Stomach (tissue), 4 donors: ENCODE data around the gene PAK6.

Experiments
- EP300 ChIP-seq: sonication (generic); formaldehyde crosslinking; IDR thresholded peaks from one replicate; pipeline ENCODE4 v1.6.1; 2017; ENCODE audit warnings: antibody characterized with exemption
- POLR2A ChIP-seq, 4 donors: fragments of 450-650 bp; IDR thresholded peaks; one replicate each; pipeline ENCODE4 v1.6.1; 2016; ENCODE audit warnings: antibody characterized with exemption in 4 of 4, control low read depth in 2 of 4, mild to moderate bottlenecking in 1 of 4, moderate library complexity in 1 of 4
- POLR2AphosphoS5 ChIP-seq, 3 donors: sonication (generic); formaldehyde crosslinking; IDR thresholded peaks; one replicate each; pipeline ENCODE4 v1.6.1; 2016; ENCODE audit warnings: antibody characterized with exemption in 3 of 3
- TF ChIP-seq, protein P1 (sequence below), 7 experiments: fragments of 450-650 bp in 4 of 7; fragments of 200-600 bp in 3 of 7; sonication (generic) in 3 of 7; IDR thresholded peaks; one replicate each; pipeline ENCODE4 v1.5.1; 2016 to 2019; ENCODE audit warnings: antibody characterized with exemption in 7 of 7, control low read depth in 2 of 7, mild to moderate bottlenecking in 1 of 7

DNA sequence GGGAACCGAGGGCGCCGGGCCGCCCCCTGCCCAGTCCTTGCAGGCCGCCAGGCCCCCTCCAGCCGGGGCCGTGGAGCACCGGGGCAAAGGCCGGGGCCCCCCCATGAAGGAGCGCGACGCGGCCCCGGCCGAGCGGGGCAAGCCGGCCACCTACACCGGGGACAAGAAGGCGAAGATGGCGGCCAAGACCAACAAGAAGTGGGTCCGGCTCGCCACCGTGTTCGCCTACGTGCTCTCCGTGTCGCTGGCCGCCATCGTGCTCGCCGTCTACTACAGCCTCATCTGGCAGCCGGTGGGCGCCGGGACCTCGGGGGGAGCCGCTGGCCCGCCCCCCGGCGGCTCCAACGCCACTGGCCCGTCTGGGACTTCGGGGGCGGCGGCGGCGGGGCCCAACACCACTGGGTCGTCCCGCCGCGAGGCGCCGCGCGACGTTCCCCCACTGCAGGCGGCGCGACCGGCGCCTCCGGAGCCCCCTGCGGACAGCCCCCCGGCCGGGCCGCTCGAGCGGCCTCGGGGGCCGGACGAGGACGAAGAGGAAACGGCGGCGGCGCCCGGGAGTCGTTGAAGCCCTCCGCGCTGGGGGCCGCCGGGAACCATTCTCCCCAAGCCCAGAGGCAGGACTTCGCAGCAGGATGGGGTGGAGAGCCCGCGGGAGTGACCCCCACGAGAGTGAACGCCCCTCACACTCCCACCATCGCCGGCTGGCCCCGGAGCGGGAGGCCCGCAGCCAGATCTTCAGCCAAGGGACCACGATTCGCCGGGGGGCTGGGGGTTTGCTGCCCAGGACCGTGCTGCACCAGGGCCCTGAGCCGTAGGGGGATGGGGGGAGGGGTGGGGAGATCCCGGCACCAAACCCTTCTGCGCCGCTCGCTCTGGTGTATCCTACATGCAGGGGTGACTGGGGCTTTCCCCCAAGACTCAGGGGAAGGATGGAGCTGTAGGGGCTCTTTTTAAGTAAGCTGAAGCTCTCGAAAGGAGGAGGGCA lies 85.4 kb downstream of the PAK6 start:
- TF ChIP-seq POLR2AphosphoS5 (IDR thresholded peaks at IDR 0.05), result no peak
- TF ChIP-seq EP300, result no peak
- TF ChIP-seq, protein P1, sequence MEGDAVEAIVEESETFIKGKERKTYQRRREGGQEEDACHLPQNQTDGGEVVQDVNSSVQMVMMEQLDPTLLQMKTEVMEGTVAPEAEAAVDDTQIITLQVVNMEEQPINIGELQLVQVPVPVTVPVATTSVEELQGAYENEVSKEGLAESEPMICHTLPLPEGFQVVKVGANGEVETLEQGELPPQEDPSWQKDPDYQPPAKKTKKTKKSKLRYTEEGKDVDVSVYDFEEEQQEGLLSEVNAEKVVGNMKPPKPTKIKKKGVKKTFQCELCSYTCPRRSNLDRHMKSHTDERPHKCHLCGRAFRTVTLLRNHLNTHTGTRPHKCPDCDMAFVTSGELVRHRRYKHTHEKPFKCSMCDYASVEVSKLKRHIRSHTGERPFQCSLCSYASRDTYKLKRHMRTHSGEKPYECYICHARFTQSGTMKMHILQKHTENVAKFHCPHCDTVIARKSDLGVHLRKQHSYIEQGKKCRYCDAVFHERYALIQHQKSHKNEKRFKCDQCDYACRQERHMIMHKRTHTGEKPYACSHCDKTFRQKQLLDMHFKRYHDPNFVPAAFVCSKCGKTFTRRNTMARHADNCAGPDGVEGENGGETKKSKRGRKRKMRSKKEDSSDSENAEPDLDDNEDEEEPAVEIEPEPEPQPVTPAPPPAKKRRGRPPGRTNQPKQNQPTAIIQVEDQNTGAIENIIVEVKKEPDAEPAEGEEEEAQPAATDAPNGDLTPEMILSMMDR (IDR thresholded peaks at IDR 0.05), result no peak
- TF ChIP-seq POLR2A (IDR thresholded peaks at IDR 0.05), result no peak
